Fibroblast of skin of back (primary cell): ENCODE measurements around the gene PCDHGB4.
A peak's percentile ranks its signal among the peaks of the same experiment; 100 is the strongest.
"Not testable (repeated sequence)": the region's sequence is repeated elsewhere in the genome, so short reads cannot be mapped to it uniquely, and the experiment has no call there.

Experiments
- DNase-seq: peaks from one replicate; pipeline ENCODE4 v3.0.0-alpha.2; 2013

PCDHGB4 gene

DNA sequence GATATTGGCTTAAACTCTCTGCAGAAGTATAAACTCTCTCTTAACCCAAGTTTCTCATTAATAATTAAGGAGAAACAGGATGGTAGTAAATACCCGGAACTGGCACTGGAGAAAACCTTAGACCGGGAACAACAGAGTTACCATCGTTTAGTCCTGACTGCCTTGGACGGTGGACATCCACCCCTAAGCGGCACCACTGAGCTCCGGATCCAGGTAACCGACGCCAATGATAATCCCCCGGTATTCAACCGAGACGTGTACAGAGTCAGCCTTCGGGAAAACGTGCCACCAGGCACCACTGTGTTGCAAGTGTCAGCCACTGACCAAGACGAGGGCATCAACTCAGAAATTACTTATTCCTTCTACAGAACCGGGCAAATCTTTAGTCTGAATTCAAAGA is 11.1 kb downstream of the PCDHGB4 start:
- DNase-seq: no peak

- DNase-seq: no peak
Measured at GRCh38 chr5:141399555-141400258, 12.2 kb downstream of the PCDHGB4 start.

GRCh38 chr5:141402553-141403243 is 15.2 kb downstream of the PCDHGB4 start, which contains the start of gene PCDHGA9:
Gene PCDHGA9 (plus strand): TSS chr5:141402778. CDS start chr5:141402953, 175 bp downstream.
- DNase-seq: peak; percentile 48

DNA sequence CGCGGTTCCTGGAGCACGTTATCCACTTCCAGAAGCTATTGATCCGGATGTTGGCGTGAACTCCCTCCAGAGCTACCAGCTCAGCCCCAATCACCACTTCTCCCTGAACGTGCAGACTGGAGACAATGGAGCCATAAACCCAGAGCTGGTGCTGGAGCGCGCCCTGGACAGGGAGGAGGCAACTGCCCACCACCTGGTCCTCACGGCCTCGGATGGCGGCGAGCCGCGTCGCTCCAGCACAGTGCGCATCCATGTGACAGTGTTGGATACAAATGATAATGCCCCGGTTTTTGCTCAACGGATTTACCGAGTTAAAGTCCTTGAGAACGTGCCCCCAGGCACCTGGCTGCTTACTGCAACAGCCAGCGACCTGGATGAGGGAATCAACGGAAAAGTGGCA is 15.9 kb downstream of the PCDHGB4 start:
- DNase-seq: no peak

DNA sequence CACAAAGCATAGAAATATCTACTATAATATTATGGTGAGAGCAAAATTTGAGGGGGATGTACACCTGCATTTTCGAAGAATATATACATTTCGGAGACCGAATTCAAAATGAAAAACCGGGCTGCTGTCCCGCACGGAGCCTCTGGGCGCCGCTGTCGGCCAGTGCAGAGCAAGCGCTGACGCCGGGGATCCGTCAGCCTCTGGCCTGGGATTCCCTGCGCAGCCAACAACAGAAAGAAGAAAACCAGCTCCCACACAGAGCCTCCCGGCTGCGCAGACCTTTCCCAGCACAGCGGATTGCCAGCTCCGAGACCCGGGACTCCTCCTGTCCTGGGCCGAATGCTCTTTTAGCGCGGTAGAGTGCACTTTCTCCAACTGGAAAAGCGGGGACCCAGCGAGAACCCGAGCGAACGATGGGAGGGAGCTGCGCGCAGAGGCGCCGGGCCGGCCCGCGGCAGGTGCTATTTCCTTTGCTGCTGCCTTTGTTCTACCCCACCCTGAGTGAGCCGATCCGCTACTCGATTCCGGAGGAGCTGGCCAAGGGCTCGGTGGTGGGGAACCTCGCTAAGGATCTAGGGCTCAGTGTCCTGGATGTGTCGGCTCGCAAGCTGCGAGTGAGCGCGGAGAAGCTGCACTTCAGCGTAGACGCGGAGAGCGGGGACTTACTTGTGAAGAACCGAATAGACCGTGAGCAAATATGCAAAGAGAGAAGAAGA is 20.4 kb downstream of the PCDHGB4 start, which contains the start of gene PCDHGB6:
Gene PCDHGB6 (plus strand): TSS at position 232 of the 716 bp plus-strand sequence. CDS start 182 bp downstream, at position 414.
- DNase-seq: peak; percentile 42

DNA sequence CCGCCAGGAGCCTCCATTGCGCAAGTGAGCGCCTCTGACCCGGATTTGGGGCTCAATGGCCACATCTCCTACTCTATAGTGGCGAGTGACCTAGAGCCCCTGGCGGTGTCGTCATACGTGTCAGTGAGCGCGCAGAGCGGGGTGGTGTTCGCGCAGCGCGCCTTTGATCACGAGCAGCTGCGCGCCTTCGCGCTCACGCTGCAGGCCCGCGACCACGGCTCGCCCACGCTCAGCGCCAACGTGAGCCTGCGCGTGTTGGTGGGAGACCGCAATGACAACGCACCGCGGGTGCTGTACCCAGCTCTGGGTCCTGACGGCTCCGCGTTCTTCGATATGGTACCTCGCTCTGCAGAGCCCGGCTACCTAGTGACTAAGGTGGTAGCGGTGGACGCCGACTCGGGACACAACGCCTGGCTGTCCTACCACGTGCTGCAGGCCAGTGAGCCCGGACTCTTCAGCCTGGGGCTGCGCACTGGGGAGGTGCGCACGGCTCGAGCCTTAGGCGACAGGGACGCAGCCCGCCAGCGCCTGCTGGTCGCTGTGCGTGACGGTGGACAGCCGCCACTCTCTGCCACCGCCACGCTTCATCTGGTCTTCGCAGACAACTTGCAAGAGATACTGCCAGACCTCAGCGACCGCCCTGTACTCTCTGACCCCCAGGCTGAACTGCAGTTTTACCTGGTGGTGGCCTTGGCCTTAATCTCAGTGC is 22.3 kb downstream of the PCDHGB4 start:
- no peak for DNase-seq

DNA sequence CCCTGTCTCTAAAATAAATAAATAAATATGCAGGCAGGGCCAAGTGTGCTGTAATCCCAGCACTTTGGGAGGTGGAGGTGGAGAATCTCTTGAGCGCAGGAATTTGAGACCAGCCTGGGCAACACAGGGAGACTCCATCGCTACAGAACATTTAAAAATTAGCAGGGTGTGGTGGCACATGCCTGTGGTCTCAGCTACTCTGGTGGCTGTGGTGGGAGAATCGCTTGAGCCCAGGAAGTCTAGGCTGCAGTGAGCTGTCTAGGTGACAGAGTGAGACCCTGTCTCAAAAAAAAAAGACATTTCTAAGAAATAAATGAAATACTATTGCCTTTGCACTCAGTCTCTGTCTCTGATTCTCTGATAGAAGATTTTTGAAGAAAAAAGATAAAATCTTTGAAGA is 24.1 kb downstream of the PCDHGB4 start:
- DNase-seq: no peak

- DNase-seq: peak; percentile 75
Measured at GRCh38 chr5:141412854-141413539, 25.5 kb downstream of the PCDHGB4 start, which contains the start of gene PCDHGA10. Gene PCDHGA10 (plus strand): TSS chr5:141412987. CDS start chr5:141413176, 189 bp downstream.

- DNase-seq: no peak
Measured at GRCh38 chr5:141413540-141414069, 26.1 kb downstream of the PCDHGB4 start.

DNA sequence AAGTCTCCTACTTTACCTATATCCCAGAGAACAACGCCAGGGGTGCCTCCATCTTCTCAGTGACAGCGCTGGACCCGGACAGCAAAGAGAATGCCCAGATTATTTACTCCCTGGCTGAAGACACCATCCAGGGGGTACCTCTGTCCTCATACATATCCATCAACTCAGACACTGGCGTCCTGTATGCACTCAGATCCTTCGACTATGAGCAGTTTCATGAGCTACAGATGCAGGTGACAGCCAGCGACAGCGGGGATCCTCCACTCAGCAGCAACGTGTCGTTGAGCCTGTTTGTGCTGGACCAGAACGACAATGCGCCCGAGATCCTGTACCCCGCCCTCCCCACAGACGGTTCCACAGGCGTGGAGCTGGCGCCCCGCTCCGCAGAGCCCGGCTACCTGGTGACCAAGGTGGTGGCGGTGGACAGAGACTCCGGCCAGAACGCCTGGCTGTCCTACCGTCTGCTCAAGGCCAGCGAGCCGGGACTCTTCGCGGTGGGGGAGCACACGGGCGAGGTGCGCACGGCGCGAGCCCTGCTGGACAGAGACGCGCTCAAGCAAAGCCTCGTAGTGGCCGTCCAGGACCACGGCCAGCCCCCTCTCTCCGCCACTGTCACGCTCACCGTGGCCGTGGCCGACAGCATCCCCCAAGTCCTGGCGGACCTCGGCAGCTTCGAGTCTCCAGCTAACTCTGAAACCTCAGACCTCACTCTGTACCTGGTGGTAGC is 27.2 kb downstream of the PCDHGB4 start:
- DNase-seq: not testable (repeated sequence)

DNA sequence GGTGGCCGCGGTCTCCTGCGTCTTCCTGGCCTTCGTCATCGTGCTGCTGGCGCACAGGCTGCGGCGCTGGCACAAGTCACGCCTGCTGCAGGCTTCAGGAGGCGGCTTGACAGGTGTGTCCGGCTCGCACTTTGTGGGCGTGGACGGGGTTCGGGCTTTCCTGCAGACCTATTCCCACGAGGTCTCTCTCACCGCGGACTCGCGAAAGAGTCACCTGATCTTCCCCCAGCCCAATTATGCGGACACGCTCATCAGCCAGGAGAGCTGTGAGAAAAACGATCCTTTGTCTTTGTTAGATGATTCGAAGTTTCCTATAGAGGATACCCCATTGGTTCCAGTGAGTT is 27.7 kb downstream of the PCDHGB4 start:
- DNase-seq: not testable (repeated sequence)

DNA sequence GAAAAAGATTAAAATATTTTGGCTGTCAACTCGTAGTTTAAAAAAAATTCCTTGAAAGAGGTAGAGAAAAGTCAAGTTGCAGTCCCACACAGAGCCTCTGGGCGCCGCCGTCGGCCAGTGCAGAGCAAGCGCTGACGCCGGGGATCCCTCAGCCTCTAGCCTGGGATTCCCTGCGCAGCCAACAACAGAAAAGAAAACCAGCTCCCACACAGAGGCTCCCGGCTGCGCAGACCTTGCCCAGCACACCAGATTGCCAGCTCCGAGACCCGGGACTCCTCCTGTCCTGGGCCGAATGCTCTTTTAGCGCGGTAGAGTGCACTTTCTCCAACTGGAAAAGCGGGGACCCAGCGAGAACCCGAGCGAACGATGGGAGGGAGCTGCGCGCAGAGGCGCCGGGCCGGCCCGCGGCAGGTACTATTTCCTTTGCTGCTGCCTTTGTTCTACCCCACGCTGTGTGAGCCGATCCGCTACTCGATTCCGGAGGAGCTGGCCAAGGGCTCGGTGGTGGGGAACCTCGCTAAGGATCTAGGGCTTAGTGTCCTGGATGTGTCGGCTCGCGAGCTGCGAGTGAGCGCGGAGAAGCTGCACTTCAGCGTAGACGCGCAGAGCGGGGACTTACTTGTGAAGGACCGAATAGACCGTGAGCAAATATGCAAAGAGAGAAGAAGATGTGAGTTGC is 30.1 kb downstream of the PCDHGB4 start, which contains the start of gene PCDHGB7:
Gene PCDHGB7 (plus strand): TSS at position 184 of the 679 bp plus-strand sequence. CDS start 183 bp downstream, at position 367.
- peak; percentile 82 for DNase-seq

- DNase-seq: no peak
Measured at GRCh38 chr5:141419074-141419880, 31.8 kb downstream of the PCDHGB4 start.

GRCh38 chr5:141420855-141421488 is 33.5 kb downstream of the PCDHGB4 start, which contains the start of gene PCDHGA11:
Gene PCDHGA11 (plus strand): TSS chr5:141421051. CDS start chr5:141421228, 177 bp downstream.
- peak; percentile 72 for DNase-seq

GRCh38 chr5:141421489-141421855 is 34.0 kb downstream of the PCDHGB4 start:
- no peak for DNase-seq

GRCh38 chr5:141422742-141423291 is 35.3 kb downstream of the PCDHGB4 start:
- DNase-seq: no peak

- DNase-seq: no peak
Measured at GRCh38 chr5:141427783-141428426, 40.4 kb downstream of the PCDHGB4 start.
